Cortex of kidney (tissue), 1 donor: ENCODE data around the gene GCAT.

Source experiments
- DNase-seq: peaks from one replicate; lab custom pipeline; 2025; lab: John Stamatoyannopoulos, UW

The GCAT gene

DNA sequence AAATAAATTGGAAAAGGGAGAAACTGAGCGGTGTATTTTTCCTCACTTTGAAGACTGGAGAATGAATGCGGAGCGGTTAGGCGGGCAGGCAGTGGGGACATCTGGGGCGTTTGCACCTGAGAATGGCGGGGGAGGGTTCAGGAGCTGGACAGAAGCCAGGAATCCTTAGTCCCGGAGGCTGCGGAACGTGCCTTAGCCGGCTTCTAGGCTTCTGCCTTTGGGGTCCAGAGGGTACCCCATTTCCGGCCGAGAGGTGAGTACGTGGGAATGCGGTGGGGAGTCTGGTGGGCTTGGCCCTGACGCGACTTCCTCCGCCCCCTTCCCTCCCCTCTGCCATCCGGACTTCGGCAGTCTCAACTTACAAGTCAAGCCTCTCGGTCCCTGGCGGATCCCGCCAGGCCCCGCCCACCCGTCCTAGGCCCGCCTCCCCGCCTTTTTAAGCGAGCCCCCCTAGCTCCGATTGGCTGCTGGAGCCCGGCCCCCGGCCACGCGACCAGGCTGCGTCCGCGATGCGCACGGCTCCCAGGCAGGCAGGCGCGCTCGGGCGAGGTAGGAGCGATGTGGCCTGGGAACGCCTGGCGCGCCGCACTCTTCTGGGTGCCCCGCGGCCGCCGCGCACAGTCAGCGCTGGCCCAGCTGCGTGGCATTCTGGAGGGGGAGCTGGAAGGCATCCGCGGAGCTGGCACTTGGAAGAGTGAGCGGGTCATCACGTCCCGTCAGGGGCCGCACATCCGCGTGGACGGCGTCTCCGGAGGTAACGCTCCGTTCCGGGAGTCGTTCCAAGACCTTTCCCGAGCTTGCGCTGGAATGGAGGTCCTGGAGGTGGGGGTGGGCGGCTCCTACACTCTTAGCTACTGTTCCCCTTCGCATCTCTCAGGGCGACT lies at the start of gene GCAT:
GCAT (plus strand) TSS at position 525 of the 884 bp plus-strand sequence; CDS start at position 559, 34 bp downstream.
- peak; percentile 88 for DNase-seq

DNA sequence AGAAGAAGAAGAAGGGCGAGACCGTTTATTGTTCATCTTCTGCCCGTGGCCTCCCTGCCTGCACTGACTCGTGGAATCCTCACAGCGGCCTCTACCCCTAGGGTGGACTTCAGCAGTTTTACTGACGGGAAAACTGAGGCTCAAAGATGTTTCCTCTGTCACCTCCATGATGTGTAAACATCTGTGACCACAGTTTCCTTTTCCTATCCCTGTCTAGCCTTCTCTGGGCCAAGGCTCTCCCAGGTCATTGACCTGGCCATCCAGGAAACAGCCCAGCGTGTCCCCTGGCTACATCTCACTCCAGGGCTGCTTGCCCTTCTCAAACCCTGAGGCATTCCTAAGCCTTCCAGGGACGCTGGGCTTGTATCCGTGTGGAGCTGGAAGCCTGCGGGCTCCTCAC lies 49.0 kb upstream of the GCAT start:
- no peak for DNase-seq

DNA sequence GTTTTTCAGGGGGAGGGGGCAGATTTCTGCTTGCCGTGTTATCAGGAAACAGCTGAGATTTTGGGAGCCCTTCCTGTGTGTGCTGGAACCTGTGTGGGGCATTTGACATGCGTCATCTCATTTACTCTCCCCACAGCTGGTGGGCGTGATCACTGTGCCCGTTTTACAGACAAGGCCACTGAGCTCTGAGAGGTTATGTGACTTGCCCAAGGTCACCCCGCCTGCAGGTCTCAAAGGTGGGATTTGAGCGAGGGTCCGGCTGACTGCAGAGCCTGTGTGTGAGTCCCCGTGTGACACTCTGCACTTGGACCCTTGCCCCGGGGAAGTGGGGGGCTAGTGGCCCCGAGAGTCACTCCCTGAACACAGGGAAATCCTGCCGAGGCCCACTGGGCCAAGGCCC lies 48.5 kb upstream of the GCAT start:
- DNase-seq = no peak

DNA sequence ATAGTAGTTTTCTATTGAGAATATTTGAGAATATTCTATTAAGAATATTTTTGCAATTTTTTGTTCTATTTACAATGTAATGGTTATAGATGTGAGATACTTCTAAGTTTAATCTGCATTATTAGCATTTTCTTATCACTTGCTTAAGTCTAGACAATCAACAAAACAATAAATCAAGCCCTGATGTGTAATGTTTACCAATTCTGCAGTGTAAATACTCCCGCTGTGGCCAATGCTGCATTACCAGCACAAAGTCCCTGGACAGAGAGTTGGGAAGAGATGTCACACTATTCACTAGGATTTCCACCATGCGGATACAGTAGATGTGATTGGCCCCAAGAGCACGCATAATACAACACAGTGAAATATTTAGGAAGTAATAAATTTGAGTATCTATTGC lies 47.6 kb upstream of the GCAT start:
- no peak for DNase-seq

DNA sequence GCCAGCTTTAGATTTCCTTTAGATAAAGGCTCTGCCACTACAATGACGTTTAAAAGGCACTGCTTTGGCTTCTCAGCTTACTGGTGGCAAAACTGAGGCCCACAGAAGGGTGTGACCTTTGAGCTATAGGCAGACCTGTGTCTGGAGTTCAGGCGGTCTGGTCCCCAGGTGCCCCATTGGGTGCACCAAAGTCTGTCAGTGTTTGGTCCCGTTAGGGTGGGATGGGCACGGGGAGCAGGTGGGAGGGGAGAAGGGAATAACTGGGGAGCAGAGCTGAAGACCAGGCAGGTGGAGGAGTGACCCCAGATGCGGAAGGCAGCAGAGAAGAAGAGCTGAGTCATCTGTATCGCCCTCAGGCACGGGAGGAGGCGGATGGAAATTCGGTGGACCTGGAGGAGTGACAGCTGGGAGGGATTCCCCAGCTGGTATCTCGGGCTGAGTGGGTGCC lies 45.3 kb upstream of the GCAT start:
- no peak for DNase-seq

DNA sequence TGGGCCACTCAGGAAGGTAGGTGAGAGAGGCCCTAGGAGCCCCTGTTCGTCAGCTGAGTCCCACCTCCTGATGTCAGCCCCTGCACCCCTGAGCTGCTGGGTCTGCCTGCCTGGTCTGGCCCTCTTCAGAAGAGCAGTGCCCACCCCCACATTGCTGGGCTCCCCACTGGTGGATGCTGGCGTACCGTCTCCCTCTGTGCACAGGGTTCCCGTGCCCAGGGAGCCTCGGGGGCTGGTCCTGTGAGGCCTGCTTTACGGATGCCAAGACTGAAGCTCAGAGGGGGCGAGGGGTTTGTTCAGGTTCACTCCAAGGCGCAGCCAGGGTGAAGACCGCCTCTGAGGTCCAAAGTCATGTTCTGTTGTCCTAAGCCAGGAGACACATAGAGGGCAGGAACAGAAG lies 44.7 kb upstream of the GCAT start:
- DNase-seq = no peak

DNA sequence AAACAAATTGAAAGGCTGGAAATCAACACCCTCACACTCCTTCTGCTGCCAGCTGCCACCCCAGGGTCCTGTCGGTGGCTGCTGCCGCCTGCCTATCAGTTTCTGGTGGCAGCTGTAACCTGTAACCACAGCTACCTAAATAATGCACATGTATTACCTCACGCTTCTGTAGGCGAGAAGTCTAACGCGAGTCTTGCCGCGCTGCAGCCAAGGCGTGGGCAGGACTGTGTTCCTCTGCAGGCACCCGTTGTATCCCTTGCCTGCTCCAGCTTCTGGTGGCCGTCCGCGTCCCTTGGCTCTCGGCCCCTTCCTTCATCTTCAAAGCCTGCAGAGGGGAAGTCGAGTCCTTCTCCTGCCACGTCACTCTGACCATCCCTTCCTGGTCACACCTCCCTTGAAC lies 44.1 kb upstream of the GCAT start:
- DNase-seq = no peak

DNA sequence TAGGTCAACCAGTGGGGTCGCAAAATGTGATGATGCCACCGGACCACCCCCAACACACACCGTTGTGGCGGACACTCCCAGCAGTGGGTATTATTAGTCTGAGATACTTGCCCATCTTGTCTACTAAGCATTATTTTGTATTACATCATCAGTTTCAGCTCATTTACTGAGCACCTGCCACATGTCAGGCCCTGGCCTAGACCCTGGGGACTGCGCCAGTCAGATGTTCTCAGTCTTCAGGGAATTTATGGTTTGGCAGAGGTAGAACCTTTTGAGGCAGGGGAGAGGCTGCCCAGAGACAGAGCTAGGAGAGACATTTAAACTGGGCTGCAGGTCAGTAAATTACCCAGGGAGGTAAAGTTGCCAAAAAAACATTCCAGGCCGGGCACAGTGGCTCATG lies 43.1 kb upstream of the GCAT start:
- DNase-seq = no peak

DNA sequence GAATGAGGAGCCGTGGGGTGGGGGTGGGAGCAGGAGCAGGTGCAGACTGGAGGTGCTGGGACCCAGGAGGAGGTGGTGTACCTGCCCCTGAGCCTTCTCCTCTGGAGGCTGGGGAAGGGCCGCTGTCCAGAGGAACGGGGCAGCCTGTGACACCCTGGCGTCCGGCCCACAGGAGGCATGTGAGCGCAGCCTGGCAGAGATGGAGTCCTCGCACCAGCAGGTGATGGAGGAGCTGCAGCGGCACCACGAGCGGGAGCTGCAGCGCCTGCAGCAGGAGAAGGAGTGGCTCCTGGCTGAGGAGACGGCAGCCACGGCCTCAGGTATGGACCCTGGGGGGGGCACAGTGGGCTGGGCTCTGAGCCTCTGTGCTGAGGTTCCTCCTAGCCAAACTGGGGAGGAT lies 42.2 kb upstream of the GCAT start:
- DNase-seq = no peak

DNA sequence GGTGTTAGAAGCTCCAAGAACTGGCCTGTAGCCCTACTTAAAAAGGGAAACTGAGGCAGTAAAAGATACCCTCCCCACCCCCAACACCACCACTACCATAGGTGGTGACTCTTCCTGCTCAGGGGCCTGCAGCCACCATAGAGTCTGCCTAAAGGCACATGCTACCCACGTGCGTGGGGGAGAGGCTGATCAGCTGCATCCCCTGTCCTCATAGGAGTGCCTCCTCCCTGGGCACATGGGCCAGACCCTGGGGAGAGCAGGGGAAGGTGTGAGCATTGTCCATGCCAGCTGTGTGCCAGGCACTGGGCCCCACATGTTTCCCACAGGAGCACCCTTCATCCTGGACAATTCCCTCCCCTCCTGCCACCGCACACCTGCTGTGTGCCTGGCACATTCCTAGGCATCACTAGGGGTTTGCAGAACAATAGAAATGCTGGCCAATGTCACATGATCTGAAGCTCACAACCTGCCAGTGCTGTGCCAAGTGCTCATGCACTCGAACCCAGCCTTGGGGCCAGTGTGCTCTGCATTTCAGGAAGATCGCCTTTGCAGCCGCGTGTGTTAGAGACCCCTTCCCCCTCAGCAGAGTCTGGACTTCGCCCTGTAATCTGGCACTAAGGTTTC lies 41.7 kb upstream of the GCAT start:
- DNase-seq = no peak

DNA sequence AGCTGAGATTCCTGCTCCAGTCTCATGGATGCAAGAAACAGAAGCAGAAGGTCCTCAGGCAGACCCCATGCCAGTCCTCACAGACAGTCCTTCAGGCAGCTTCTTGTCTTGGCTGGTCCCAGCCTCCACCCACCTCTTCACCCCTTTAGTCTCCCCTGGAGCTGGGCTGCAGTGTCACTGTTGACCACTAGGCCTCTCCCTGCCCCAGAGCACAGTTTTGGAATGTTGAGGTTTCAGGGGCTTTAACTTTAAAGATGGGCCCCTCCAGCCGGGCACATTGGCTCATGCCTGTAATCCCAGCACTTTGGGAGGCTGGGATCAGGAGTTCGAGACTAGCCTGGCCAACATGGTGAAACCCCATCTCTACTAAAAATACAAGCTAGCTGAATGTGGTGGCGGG lies 39.5 kb upstream of the GCAT start:
- DNase-seq = no peak

DNA sequence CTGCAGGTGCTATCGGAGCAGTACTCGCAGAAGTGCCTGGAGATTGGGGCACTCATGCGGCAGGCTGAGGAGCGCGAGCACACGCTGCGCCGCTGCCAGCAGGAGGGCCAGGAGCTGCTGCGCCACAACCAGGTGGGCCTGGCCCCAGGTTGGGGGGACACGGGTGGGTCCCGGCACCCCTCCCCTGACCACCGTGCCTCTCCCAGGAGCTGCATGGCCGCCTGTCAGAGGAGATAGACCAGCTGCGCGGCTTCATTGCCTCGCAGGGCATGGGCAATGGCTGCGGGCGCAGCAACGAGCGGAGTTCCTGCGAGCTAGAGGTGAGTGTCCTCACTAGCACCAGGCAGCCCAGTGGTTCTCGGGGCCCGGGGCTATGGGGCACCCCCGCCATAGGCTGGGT lies 38.7 kb upstream of the GCAT start:
- DNase-seq = no peak

DNA sequence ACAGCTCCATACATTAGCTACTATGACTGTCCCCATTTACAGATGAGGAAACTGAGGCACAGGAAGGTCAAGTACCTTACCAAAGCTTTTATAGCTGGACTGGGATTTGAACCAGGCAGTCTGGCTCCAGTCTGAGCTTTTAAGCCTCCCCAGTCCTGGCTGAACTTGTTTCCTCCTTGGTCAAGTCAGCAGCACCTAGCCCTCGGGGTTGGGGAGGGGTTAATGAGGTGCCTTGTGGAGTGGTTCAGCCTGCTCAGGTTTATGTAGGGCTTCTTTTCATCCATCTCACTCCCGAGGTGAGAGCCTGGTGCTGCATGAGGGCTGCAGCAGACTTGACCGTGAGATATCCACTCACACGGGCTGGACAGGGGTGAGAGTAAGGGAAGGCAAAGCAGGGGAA lies 36.7 kb upstream of the GCAT start:
- no peak for DNase-seq

DNA sequence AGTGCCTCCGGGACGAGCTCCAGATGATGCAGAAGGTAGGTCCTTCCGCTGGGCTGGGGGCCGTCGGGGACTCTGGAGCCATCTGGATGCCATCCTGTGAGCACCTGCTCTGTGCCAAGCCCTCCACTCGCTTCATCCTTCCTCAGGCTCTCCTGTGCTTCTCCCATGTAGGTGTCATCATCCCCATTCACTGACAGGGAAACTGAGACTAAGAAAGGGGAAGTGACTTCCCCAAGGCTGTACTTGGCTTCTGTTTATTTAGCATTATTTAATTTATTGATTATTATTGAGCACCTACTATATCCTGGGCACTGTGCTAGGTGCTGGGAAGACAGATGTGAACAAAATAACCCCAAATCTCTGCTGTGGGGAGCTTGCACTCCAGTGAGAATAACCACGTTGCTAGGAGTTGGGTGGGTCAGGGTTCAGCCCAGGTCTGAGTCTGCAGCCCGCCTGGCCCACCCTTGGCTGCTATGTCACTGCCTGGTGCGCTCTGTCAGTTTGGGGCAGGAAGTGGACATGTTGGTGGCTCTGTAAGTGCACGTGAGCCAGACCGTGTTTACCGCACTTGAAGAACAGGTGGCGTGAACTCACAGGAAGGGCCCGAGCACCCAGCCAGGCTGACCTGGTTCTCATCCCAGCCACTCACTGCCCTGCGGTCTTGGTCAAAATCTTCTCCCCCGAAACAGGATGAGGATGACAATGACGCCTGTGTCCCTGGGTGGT lies 35.9 kb upstream of the GCAT start:
- no peak for DNase-seq

DNA sequence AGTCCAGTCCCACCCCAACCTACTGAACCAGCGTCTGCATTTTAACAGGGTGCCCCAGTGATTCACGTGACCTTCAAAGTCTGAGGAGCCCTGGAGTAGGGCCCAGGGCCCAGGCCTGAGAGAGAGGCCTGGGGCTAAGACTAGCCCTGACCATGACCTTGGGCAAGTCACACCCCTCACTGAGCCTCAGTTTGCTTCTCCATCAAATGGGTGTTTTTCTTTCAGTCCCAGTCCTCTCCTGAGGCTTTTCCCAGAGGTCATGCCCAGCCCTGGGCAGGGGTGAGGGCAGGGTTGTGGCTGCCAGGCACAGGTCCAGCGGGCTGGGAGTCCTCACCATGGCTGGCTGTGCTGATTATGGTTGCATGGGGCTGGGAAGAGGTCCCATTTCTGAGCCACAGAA lies 33.0 kb upstream of the GCAT start:
- DNase-seq = no peak

DNA sequence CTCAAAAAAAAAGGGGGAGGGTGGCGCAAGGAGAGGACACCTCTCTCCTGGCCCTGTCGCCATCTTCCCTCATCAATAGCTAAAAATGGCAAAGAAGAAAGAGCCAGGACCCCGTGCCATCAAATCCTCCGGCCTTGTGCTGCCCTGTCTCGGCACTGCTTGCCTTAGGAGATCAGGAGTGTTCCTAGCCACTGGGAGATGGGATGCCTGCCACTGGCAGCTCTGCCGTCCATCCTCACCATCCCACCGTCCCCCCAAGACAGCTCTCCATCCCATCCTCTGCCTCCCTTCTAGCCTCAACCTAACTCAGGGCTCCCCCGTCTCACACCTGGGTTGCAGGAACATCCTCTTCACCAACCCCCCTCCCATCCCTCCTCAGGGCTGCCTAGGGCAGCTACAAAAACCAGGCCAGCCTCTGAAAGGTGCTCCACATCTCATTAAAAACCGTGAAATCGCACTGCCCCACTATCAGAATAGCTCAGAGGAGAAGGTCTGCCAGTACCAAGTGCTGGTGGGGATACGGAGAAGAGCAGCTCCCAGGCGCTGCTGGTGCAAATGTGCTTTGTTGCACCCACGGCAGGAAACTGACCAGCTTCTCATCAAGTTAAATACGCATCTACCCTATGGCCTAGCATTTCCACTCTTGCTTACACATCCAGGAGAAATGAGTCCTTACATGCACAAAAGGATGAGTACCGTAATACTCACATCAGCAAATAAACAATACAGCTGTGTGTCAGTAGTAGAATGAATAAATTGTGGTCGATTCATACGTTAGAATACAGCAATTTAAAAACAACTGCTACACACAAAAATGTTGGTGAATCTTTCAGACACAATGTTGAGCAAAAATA lies 31.7 kb upstream of the GCAT start:
- no peak for DNase-seq

DNA sequence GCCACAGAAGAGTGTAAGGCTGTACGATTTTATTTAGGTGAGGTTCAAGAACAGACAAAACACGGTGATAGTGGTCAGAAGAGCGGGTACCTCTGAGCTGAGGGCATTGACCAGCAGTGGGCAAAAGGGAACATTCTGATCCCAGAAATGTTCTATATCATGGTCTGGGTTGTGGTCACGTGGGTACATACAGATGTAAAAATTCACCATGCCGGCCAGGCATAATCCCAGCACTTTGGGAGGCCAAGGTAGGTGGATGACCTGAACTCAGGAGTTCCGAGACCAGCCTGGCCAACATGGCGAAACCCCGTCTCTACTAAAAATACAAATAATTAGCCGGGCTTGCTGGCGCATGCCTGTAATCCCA lies 31.1 kb upstream of the GCAT start:
- DNase-seq = no peak

DNA sequence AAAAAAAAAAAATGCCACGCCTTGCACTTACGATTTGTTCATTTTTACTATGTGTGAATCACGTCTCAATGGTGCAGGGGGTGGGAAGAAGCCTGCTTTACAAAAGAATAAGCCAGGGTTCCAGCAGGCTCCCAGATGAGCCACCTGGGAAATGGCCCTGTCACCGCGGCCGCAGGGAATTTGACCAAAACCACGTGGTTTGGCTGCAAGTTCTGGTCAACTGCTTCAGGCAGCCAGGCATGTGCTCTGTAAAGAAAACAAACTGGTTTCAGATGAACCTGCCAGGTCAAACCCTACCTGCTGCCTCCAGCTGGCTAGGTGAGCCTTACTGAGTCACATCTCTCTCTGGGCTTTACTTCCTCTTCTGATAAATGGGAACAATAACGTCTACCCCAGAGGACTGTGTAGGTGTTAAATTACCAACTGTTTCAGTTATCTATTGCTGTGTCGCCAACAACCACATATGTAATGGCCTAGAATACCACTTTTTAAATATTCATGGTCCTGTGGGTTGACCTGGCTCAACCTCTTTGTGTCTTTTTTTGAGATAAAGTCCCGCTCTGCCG lies 30.5 kb upstream of the GCAT start:
- no peak for DNase-seq

DNA sequence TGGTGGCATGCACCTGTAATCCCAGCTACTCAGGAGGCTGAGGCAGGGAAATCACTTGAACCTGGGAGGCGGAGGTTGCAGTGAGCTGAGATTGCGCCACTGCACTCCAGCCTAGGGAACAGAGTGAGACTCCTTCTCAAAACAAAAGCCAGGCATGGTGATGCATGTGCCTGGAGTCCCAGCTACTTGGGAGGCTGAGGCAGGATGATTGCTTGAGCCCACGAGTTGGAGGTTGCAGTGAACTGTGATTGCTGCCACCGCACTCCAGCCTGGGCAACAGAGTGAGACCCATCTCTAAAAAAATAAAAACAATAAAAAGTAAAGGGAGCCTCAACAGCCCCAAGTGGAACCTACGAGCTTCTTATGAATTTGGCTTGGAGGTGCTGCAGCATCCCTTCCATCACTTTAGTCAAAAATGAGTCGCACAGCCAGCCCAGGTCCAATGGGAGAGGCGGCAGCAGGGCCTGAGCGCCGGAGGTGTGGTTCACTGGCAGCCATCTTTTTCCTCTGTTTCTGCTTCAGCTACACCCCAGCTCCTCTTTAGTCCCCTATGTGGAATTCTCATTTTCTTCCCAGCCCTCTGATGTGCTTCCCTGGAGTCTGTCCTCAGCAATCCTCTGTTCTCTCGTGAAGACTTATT lies 29.2 kb upstream of the GCAT start:
- DNase-seq = no peak

DNA sequence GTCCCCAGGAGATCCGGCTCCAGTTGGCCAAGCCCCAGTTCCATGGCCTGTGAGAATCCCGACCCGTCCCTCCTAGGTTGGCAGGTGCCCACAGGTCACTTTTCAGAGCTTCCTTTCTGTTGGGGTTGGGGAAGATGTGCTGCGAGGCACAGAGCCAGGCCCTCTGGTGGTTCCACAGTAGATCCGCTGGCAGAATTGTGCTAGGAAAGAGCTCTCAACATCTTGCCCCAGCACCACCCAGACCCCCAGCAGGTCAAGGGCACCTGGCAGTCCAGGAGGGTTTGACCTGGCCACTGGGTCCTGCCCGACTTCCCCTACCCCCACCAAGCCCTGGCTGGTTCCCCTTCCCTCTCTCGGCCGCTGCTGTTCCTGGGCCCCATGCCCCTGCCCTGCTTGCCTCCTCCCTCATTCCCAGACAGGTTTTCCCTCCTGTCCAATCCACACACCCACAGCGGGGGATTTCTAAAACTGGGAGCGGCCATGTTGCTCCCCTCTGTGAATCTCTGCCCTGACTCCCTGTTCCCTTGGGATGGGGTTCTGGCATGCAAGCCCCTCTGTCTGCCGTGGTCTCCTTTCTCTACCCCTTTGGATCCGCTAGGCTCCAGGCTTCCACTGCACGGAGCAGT lies 26.2 kb upstream of the GCAT start:
- DNase-seq = no peak
